GM18505 (cell line): Measurements from ENCODE around the gene ALG5.

ENCODE experiments used
- ATAC-seq: cut with Tn5 transposase; IDR thresholded peaks from one replicate; pipeline ENCODE4 v1.9.1; 2021; ENCODE audit not compliant: unreplicated experiment
- POLR2A ChIP-seq: IDR thresholded peaks from 4 replicates; pipeline ENCODE4 v1.6.1; 2011; ENCODE audit warnings: borderline replicate concordance; ENCODE audit not compliant: insufficient read depth, insufficient read length; ENCODE audit errors: extremely low read depth

The ALG5 gene

DNA sequence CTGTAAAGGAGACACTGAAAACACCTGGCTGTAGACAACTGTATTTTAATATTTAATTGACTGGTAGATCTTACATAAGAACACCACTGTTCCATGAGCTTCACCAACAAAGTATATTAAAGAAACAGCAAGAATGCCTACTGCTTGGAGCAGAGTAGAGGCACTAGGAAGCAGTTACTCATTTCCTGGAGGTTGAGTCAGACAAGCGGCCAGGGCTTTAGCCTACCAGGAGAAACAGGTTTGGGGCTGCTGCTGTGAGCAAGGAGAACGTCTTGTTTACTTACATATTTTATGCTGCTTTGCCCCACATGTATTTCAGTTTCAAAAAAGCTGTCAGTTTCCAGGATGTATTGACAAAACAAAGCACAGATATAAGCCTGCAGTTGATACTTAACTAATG lies 33.4 kb downstream of the ALG5 start:
- TF ChIP-seq POLR2A: no peak
- no peak for ATAC-seq

DNA sequence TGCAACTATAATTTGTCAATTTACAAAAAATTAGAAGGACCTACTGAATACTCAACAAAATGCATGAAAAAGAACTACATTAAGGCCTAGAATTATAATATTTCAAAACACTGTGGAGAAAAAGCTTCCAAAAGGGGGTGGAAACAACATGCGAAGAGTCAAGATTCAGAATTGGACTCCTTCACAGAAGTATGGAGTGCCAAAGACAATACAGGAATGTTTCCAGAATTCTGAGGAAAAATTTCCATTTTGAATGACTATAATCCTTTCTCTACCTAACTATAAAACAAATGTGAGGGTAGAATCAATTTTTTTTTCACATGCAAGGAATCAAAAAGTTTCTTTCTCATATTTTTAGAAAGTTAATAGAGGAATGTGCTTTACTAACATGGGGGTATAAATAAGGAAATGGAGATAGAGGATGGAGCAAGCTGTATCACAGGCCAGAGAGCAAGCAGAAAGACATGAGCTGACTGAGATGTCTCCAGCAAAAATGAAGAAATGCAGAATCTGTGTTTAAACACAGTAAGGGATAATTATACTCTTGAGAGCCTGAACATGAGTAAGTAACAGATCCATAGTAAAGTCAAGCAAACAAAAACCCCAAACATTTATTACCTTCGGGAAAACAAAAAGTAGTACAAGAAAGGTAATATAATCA lies 39.6 kb downstream of the ALG5 start:
- no peak for TF ChIP-seq POLR2A

DNA sequence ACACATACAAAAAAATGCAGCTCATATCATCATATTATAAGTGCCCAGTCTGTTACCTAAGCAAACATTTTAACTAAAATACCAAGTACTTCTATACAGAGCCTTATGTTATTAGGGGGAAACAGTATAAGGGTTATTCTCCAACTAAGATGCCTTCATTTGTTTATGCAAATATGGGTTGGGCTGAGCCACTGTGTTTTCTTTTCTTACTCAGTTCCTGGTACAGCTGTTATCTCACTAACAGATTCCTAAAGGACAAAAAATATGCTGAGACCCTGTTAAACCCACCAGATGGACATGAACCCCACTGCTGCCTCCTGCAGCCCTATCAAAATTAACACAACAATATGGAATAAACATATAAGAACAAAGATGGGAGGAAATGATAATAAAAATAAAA lies 44.6 kb downstream of the ALG5 start:
- no peak for TF ChIP-seq POLR2A
- no peak for ATAC-seq

More for the DNA sequence above, 39.6 kb downstream of the ALG5 start:
- no peak for ATAC-seq

DNA sequence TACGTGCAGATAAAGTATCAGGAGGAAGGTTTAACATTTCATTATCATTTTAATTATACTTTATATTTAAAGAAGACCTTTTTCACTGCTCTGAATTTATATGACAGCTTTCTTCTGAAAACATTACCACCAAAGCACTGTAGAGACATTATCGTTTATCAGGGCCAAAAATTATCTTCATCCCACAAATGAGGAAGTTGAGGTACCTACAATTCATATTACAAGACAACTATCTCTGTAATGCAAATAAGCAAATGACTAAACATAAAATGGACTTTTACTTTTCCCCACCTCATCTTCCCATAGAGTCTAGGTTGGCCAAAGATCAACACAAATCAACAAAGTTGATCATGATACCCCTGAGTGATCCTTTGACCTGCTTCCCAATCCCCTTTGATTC lies 48.2 kb downstream of the ALG5 start:
- no peak for TF ChIP-seq POLR2A
- ATAC-seq: no peak

DNA sequence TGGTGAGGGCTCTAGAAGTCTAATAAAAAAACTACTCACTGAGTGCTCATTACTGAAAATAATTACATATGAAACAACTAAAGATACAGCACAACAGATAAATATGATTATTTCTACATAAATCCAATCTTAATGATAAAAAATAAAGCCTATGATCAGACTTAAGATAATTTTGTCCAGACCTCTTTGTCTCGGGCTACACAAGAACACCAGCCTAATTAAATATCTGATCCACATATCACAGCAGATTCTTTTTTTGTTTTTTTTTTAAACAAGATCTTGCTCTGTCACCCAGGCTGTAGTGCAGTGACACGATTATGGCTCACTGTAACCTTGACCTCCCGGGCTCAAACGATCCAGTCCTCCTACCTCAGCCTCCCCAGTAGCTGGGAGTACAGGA lies 48.8 kb downstream of the ALG5 start:
- no peak for TF ChIP-seq POLR2A
- no peak for ATAC-seq

DNA sequence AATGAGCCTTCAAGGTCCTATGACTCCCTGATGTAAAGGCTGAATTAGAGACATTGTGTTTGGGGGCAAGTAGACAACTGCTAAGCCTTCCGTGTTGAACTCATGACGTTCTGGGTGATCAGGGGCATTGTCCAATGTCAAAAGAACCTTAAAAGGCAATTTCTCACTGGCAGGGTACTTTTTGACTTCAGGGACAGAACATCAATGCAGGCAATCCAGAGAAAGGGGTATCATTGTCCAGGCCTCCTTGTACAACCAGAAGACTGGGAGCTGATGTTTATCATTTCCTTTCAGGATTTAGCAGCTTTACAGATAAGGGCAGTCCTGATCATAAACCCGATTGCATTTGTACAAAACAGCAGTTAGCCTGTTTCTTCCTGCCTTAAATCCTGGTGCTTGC lies 54.1 kb downstream of the ALG5 start:
- ATAC-seq: no peak
- no peak for TF ChIP-seq POLR2A

DNA sequence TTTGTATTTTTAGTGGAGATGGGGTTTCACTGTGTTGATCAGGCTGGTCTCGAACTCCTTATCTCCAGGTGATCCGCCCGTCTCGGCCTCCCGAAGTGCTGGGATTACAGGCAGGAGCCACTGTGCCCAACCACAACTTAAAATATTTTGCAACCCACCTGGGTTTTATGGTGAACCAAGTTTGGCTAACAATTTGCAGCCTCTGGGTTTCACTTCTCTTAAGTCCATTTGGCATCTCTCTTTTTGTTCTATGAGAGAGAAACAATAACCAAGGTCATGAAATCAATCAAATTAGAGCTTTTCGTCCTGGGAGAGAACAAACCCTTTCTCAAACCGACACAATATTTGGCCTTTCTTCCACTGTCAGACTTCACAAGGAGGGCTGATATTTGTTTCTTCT lies 73.5 kb downstream of the ALG5 start:
- no peak for TF ChIP-seq POLR2A
- no peak for ATAC-seq

DNA sequence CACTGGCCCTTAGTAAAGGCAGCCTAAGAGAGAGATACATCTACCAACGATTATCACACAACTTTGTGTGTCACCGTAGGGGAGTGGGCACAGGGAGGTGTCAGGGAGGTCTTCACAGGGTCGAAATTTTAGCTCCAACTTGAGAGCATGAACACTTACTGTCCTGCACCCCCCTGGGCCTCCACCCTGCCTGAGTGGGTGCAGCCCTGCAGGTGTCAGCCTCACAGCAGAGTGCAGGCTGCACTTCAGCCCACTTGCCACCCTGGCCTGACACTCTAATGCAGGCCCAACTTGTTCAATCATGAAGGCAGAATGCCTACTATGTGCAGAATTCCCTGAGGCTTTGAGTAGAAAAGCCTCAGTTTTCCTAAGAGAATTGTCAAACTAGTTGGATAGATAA lies 75.1 kb downstream of the ALG5 start:
- TF ChIP-seq POLR2A: no peak
- ATAC-seq: no peak

DNA sequence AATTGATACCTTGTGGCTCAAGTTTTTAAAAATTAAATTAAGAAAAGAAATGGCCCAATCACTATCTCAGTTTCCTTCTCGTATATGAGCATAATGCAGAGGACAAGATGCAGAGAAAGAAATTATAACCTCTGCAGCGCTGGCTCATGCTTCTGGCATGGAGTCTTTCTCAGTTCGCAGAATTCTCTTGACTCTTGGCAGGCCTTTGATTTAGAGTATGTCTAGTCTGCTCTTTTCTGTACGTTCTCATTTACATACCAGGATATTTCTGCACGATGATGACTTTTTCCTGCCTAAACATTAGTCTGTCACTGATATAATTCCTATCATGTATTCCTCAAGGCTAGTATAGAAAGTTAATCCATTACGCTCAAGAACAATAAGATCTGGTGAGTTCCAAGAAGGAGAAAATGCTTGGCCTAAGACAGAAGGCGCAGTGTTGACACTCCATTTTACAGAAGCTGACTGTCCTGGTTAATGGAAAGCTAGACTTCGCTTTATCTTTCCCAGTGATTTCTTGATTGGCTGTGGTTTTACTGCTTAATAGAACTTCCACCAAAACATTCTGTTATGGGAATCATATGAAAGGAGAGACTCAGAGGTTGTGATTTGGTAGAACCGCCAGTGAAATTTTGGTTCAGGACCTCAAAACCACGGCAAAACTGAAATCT lies 77.4 kb downstream of the ALG5 start:
- no peak for ATAC-seq
- no peak for TF ChIP-seq POLR2A

DNA sequence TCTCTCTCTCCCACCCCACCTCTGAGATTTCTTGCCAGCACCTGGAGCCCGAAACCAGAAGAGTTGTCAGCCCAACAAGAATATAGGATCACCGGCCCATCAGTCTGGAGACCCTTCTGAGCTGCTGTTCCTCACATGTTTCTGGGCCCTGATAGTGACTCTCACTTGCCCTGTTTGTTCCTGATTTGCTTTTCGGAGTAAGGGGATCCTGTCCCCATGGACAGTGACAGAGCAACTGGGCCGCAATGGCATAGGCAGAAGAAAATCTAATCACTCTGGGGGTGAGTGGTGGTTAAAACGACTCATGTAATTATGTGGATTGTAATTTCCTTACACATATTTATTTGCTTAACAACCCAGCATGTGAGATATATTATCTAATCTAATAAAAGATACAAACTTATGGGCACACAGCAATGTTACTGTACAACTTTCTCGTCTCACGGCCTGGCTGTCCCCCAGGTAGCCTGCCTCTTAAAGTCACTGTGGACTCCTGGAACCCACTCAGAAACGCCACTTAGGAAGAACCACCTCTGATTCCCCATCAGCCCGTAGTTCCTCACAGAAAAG lies 78.4 kb downstream of the ALG5 start:
- no peak for TF ChIP-seq POLR2A
- ATAC-seq: no peak

DNA sequence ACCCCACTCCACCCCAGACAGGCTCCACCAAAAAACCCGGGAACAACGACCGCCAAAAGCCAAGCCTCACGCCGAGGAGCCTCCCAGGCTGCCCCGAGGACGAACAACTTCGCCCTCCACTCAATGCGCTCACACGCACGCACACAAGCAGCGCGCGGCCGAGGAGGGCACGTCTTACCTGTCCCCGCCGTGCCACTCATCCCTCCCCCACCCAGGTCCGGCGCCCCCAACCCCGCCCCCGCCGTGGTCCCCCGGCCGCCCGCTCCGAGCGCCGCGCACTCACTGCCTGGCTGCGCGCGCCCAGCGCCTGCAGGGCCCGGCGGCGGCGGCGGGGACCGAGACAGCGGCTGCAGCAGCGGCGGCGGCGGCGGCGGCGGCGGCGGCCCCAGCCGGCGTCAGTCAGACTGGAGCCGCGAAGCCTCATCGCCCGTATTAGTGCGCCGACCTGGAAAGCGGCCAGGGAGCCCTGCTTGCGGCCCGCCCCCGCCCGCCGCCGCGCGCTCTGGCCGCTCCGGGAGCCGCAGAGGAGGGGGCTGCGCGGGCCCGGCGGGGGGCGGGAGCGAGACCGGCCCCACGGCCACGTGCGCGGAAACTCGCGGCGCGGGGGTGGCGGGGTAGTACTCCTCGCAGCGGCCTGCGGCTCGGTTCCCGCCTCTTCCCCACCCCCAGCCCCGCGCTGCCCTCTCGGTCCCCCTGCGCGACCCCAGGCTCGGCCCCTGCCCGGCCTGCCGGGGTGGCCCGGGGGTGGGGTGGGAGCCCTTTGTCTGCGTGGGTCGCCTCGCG lies 79.1 kb downstream of the ALG5 start, which contains the start of gene SMAD9:
Gene SMAD9 (minus strand): TSS at position 406 of the 783 bp plus-strand sequence. CDS start 40,549 bp downstream, outside the sequence.
- ATAC-seq: peak; percentile 71
- no peak for TF ChIP-seq POLR2A

DNA sequence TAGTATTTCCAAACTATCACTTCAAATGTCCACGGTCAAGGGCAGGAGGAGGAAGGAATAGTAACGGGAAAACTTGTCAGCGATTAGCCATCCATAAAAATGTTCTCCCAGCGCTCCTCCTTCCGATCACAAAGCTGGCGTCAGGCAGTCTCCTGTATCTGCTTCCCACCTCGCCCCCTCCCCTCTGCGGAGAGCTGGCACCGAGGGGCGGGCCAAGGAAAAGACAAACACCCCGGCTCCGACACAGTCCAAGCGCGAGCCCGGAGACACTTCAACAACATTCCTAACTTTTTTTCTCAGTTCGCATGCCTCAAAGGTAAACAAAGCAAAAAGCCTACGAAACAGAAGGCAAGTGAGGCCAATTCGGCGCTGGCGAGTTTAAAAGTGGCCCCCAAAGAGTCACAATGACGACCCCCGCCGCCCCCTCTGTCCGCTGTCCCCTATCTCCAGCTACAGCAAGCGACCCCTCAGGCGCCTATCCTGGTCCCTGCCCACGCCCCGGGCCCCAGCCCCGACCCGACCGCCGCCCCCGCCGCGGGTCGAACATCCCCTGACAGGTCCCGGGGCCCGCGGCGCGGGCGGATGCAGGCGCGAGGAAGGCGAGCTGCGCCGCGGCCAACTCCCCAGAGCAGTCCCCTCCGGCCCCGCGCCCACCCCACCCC lies 79.8 kb downstream of the ALG5 start:
- ATAC-seq: peak; percentile 16
- TF ChIP-seq POLR2A: no peak

DNA sequence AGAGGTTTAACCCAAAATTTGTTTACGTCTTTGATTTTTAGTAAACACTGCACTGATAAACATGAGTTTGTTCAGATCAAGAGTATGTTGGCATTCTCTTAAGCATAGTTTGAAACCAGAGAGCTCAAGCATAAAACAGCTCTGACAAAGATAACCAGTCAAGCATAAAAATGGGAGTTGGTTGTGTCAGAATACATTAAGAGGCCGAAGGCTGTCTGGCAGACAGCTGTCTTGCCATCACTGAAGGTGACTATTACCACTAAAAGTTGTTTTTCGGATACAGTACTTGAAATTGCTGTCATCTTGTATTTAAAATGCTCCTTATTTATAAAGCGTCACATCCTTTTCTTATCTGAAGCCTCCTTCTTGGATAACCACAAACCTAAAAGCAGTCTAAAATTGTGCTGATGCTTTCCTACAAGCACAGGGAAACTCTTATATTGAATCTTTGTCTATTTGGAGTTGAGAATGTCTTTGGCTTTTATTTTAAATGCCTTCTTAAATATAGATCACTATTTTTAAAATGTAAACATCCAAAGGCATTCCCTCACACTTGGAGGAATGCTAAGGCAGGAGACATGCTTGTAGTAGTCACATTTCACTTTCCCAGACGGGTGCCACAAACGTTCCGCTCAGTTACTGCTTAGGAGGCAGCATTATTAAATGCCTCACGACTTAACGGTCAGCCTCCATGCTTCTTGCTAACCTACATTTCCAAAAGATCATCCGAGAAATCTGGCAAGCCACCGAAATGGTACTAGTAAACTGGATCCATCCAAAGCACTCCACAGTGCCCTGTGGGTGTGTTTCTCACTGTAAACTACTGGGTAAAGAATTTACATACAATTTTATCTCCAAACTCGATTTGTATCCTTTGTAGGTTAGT lies 80.7 kb downstream of the ALG5 start:
- TF ChIP-seq POLR2A: no peak

DNA sequence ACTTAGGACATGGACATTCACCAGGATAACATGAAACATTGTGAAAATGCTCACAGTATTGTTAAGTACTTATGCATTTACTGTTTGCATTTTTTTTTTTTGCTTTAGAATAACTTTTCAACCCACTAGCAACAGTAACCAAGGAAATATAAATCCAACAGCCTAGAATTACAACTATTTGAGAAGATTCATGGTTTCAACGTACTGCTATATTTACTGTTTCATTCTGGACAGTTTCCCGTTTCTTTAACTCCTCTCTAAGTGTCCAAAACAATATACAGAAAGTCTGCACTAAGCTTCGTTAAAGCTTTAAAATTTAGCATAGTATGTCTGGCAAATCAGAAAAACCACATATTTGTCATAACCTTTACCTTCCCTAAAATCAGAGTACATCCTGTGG lies 81.8 kb downstream of the ALG5 start:
- no peak for ATAC-seq
- no peak for TF ChIP-seq POLR2A

More for the DNA sequence above, 80.7 kb downstream of the ALG5 start:
- no peak for ATAC-seq
